Brain microvascular endothelial cell (primary cell): ENCODE data around the gene MARCHF3.
"Not testable (repeated sequence)": the region's sequence is repeated elsewhere in the genome, so short reads cannot be mapped to it uniquely, and the experiment has no call there.

ENCODE experiments used
- DNase-seq: peaks from one replicate; pipeline ENCODE4 v3.0.0-alpha.2; 2020
- H3K27ac ChIP-seq: fragments of 250-450 bp; sonication (Bioruptor Pico); 2 replicates; pipeline ENCODE4 v1.5.1; 2020; ENCODE audit warnings: mild to moderate bottlenecking, moderate library complexity
- H3K27me3 ChIP-seq: fragments of 250-450 bp; sonication (Bioruptor Pico); replicated peaks from 2 replicates; pipeline ENCODE4 v1.5.1; 2020; ENCODE audit warnings: mild to moderate bottlenecking
- H3K36me3 ChIP-seq: fragments of 250-450 bp; sonication (Bioruptor Pico); replicated peaks from 2 replicates; pipeline ENCODE4 v1.5.1; 2020; ENCODE audit warnings: mild to moderate bottlenecking
- H3K4me3 ChIP-seq: 2 replicates; pipeline ENCODE4 v1.5.1; 2011; ENCODE audit warnings: low read depth, mild to moderate bottlenecking, control low read depth, low read length, moderate library complexity
- in situ Hi-C: cut with HindIII; loops from 2 replicates; pipeline ENCODE4 v1.10.0; 2017; ENCODE audit warnings: low sequenced_read_pairs, low pct_ligation_motif_present
- TF ChIP-seq, protein P1 (sequence below): IDR thresholded peaks from 2 replicates; pipeline ENCODE4 v1.5.1; 2011; ENCODE audit warnings: low read depth, mild to moderate bottlenecking, moderate library complexity, low read length, control low read depth, inconsistent platforms; ENCODE audit errors: missing control alignments

MARCHF3 gene

DNA sequence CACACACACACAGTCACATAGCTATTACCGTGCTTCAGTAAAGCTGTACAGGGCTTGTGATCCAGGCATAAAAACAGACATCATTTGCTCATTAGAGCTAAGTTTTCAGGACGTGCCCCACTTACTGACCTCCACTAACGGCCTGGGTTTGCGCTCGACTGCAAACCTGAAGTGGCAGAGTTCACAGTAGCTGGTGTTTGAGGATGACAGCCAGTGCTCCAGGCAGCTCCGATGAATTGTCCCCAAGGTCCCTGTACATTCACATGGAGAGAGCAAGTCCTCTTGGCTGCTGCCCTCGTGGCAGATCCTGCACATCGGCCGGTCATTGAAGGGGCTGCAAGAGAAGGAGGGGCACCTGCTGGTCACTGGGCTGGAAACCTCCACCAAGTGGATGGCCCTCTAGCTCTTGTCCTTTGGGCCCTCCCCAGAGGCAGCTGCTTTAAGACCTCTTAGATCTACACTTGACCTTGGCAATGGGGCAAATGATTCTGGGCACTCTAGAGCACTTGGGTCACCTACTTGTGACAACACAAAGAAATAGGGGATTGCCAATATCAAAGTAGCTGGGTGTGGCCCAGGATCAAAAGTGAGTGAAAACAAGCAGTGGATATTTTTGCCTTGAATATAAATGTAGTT is 115.4 kb downstream of the MARCHF3 start:
- Histone ChIP-seq H3K4me3 (no peak overlapping the region), H3K27me3 (no peaks in the 10 kb centered on the region), H3K27ac (no peak overlapping the region), H3K36me3 (no peaks in the 10 kb centered on the region)
- TF ChIP-seq, protein P1, sequence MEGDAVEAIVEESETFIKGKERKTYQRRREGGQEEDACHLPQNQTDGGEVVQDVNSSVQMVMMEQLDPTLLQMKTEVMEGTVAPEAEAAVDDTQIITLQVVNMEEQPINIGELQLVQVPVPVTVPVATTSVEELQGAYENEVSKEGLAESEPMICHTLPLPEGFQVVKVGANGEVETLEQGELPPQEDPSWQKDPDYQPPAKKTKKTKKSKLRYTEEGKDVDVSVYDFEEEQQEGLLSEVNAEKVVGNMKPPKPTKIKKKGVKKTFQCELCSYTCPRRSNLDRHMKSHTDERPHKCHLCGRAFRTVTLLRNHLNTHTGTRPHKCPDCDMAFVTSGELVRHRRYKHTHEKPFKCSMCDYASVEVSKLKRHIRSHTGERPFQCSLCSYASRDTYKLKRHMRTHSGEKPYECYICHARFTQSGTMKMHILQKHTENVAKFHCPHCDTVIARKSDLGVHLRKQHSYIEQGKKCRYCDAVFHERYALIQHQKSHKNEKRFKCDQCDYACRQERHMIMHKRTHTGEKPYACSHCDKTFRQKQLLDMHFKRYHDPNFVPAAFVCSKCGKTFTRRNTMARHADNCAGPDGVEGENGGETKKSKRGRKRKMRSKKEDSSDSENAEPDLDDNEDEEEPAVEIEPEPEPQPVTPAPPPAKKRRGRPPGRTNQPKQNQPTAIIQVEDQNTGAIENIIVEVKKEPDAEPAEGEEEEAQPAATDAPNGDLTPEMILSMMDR = no peak
- in situ Hi-C loops = no loop called here
- DNase-seq = no peak

DNA sequence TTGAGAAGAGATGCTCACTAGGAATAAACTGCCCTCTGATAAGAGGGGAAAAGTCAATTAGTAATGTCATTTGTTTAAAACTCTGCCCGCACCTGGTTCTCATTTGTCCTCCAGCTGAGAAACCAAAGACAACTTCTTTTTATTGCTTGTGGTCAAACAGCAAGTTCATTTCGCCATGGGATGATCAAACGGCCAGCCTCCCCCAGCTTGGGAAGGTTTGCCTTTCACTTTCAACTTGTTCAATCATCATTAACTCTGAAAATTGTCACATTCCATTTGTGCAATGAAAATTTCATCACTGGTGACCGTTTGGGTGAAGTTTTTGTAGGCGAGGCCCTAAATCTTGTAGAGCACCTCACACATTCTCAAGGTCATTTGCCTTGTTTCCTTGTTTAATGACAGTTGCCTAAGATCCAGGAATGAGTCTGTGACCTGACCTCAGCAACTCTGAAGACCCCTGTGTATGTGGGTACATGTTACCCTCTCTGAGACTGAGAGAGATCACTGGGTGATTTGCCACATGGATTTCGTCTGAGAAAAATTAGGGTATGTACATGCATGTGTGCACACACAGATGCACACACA is 117.7 kb downstream of the MARCHF3 start:
- H3K27me3 ChIP-seq = no peaks in the 10 kb centered on the region
- H3K4me3 ChIP-seq = no peak overlapping the region
- in situ Hi-C loops = no loop called here
- no peaks in the 10 kb centered on the region for H3K36me3 ChIP-seq
- no peak overlapping the region for H3K27ac ChIP-seq
- no peak for DNase-seq
- TF ChIP-seq, protein P1 = no peak

DNA sequence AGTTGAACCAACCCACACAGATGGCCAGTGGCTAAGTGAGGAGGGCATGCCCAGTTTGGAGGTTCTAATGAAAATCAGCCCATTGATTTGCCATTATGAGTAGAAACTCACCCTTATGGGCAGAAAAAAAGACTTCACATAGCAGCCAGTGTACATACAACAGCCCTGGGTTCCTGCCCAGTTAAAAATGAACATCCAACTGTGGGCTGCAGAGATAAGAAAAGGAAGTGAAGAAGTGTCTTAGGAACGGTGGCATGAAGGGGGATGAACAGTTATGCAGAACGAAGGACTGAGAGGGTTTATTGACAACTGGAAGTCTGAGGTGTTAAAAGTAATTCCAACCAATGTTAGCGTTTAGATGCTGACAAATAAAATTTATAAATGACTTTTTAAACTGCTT is 118.4 kb downstream of the MARCHF3 start:
- in situ Hi-C loops = no loop called here
- DNase-seq = no peak
- TF ChIP-seq, protein P1 = no peak
- Histone ChIP-seq H3K27ac (no peak overlapping the region), H3K27me3 (no peaks in the 10 kb centered on the region), H3K4me3 (no peak overlapping the region), H3K36me3 (no peaks in the 10 kb centered on the region)

DNA sequence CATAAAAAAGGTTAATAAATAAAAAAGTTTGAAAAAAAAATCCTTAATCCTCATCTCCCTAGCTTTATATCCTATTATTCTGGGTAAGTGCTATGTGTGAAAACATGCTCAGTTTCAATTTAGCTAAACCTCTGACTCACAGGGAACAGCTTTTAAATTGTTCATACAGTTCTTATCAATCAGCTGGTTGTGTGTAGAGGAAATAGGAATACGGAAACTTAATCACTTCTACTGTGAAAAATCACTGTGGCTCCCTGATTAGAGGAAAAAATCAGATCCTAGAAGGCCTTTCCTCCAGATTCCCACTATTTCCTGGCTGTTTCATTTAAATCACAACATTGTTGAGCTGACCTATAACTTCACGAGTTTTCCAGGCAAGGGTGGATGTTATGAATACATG is 120.5 kb downstream of the MARCHF3 start:
- TF ChIP-seq, protein P1 = no peak
- H3K4me3 ChIP-seq = no peak overlapping the region
- H3K27ac ChIP-seq = no peak overlapping the region
- no peak for DNase-seq
- in situ Hi-C loops = no loop called here
- H3K27me3 ChIP-seq = no peaks in the 10 kb centered on the region
- H3K36me3 ChIP-seq = no peaks in the 10 kb centered on the region

DNA sequence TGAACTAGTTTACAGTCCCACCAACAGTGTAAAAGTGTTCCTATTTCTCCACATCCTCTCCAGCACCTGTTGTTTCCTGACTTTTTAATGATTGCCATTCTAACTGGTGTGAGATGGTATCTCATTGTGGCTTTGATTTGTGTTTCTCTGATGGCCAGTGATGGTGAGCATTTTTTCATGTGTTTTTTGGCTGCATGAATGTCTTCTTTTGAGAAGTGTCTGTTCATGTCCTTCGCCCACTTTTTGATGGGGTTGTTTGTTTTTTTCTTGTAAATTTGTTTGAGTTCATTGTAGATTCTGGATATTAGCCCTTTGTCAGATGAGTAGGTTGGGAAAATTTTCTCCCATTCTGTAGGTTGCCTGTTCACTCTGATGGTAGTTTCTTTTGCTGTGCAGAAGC is 126.0 kb downstream of the MARCHF3 start:
- H3K27ac ChIP-seq, H3K36me3 ChIP-seq, H3K27me3 ChIP-seq, H3K4me3 ChIP-seq, in situ Hi-C loops, DNase-seq: not testable (repeated sequence)

DNA sequence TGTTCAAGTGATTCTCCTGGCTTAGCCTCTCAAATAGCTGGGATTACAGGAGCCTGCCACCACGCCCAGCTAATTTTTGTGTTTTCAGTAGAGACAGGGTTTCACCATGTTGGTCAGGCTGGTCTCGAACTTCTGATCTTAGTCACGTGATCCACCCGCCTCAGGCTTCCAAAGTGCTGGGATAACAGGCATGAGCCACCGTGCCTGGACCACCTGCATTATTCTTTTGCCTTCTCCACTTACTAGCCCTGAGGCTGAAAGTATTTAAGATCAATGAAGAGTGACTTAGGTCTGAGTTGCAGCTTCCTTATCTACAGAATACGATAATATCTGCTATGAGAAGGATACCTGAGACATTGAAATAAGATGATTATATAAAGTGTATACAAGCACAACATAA is 129.6 kb downstream of the MARCHF3 start:
- no peak overlapping the region for H3K27ac ChIP-seq
- no peak for DNase-seq
- H3K4me3 ChIP-seq = no peak overlapping the region
- TF ChIP-seq, protein P1 = no peak
- H3K27me3 ChIP-seq = no peaks in the 10 kb centered on the region
- in situ Hi-C loops = no loop called here
- no peaks in the 10 kb centered on the region for H3K36me3 ChIP-seq
